H1 (cell line): ENCODE data around the gene ZBED4. TPM values are rescaled to one million over a fixed set of nuclear protein-coding genes. Genes with fewer than 3 reads are reported as not detected.

Source experiments
- CTBP2 ChIP-seq: IDR thresholded peaks from 2 replicates; pipeline ENCODE4 v1.7.0; 2011; ENCODE audit warnings: borderline replicate concordance, mild to moderate bottlenecking, moderate library complexity, mixed read lengths, low read length; ENCODE audit not compliant: insufficient read depth, insufficient read length
- polyA plus RNA-seq, 7 experiments: library from polyadenylated mRNA; depleted of rRNA in 3 of 7; stranded (reverse) in 5 of 7; unstranded in 2 of 7; fragments of >200 nt in 5 of 7; fragments of 200-250 nt in 2 of 7; gene quantifications; 1 replicate in 5 of 7; 2 replicates in 1 of 7; 4 replicates in 1 of 7; pipeline versions ENCODE4 v1.2.1 to v1.2.3, GENCODE V29; 2011 to 2013; ENCODE audit warnings: missing spikeins in 2 of 7, mixed read lengths in 2 of 7
- total RNA-seq: library from RNA; stranded (reverse); fragmentation: NEBNext Ultra II Directional; extraction: Animal tissue kit (Norgen Biotek cat#: 25700); gene quantifications from 2 replicates; pipeline ENCODE4 v1.2.1, GENCODE V29; 2021

ZBED4 gene
- total and polyA plus RNA-seq, 2 of the 8 experiments (the other 6 are each of a cell fraction or from before 2014, with no cell fraction given): 11.0 to 28.3 TPM

- no peak for TF ChIP-seq CTBP2
These were observed 38.7 kb downstream of the ZBED4 start (continued) for GRCh38 chr22:49892226-49892899.
